HG03064 (cell line): Measurements from ENCODE around the gene SMIM35.

Experiments
- ATAC-seq: cut with Tn5 transposase; IDR thresholded peaks from one replicate; pipeline ENCODE4 v1.9.1; 2021; ENCODE audit warnings: low read depth; ENCODE audit not compliant: unreplicated experiment

SMIM35 gene

DNA sequence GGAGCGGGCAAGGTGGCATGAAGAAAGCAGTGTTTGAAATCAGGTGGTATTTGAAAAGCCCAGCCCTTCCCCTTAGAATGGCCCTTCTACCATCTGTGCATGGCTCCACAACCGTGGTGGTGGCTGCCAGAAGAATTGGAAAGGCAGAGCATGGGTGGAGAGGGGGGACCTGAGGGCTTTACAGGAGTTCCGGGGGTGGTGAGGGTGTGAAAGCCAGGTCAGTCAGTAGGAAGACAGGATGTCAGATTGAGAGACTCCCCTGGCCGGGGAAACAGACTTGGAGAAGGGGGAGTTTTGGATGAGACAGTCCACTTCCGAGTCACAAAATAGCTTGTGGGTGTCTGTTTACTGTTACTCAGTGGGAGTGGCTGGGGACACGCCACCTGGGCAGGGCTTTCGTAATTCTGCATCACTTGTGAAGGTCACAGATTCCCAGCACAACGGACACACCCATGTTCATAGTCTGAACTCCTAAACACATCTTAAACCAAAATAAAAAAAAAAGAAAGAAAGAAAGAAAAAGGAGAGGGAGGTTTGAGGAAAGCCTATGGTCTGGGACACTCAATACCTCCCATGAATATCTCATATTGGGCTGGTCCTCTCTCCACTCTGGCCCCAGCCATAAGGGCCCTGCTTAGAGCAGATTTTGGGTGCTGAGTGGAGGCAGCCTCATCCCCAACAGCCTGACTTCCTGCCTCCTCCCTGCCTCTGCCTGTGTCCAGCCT is 24.4 kb upstream of the SMIM35 start:
- no peak for ATAC-seq

DNA sequence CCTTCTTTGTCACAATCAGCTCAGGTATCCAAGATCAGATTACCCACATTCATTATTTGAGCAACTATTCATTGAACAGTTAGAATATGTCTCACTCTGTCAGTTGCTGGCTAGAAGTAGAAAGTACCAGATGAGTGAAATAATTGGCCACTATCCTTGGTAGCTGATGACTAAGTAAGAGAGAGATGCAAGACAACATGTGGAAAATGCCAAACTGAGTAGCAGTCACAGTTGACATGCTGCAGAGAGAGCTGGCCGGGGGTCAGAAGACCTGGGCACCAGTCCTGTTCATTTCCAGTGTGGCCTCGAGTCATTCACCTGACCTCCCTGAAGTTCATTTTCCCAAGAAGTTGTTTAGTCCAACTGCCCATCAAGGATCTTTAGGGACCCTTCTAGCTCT is 22.5 kb upstream of the SMIM35 start:
- no peak for ATAC-seq

DNA sequence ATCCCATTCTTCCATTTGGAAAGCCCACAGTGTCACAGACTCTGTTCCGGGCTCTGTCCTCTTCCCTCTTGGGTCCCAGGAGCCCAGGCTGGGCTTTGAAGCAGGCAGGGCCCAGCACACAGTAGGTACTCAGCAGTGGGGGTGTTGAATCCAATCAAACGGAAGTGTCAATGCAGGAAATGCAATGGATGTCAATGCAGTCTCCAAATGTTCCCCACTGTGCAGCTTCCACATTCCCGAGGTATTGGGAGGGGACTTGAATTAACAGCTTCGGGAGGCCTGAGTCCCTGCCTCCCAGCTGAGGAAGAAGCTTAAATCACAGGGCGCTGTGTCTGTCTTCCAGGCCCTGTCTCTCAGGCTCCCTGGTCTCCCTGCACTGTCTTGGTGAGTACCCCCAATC is 21.8 kb upstream of the SMIM35 start:
- no peak for ATAC-seq

DNA sequence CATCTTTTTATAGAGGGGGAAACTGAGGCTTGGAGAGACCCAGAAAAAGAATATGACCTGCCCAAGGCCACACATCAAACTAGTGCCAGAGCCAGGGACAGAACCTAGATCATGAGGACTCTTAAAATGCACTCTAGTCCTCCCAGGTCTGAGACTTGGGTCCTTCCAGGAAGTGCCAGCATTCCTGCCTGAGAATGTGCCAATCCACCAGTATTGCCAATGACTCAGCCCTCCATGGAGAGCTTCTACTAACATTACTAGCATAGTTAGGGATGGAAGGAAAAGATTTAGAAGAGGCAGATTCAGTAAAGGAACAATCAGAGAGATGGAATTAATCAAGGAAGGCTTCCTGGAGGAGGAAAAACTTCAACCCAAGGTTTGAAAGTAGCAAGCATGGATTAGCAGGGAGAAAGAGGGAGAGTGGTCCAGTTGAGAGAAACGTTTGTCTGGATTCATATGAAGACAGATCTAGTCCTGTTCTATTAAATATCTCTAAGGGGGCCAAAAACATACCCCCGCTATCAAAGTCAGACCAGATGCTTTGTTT is 20.1 kb upstream of the SMIM35 start:
- no peak for ATAC-seq

DNA sequence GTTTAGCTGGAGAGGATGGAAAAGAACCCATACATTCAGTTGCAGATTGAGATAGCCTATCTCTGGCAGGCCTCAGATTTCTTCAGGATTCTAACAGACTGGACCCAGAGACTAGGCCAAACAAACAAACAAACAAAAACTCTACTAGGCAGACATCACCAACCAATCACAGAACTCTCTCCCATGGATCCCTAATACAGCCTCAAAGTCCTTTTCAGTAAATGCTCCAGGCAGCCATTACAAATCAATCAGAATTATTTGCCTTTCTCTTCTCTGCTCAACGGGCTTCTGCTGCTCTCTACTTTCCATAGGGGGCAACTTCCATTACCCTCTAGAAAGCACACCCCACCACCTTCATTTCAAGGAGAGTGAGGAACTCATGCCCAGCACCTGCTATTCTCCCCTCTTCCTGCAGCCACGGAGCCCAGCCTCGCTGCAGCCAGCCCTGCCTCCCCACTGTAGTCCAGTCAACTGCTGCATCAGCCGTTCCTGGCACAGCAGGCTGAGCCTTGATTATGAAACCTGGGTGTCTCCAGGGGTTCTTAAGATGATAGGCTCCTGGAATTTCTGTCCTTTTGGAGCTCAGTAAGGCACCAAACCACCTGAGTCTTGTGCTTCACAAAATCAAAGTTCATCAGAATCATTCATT is 19.0 kb upstream of the SMIM35 start:
- ATAC-seq = no peak

DNA sequence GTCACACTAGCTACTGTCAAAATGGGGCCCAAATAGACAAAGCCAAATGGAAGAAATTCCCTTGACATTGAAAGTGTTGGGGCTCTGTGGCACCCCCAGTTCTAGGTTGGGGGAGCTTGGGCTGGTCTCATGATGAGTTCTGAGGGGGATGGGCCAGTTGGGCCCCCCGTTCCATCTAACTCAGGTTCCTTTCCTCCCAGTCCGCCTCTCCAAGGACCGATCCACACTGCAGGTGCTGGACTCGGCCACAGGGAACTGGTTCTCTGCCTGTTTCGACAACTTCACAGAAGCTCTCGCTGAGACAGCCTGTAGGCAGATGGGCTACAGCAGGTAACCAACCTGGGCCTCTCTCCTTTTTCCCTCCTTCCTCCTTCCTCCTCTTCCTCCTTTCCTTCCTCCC is 17.7 kb upstream of the SMIM35 start:
- ATAC-seq = no peak

DNA sequence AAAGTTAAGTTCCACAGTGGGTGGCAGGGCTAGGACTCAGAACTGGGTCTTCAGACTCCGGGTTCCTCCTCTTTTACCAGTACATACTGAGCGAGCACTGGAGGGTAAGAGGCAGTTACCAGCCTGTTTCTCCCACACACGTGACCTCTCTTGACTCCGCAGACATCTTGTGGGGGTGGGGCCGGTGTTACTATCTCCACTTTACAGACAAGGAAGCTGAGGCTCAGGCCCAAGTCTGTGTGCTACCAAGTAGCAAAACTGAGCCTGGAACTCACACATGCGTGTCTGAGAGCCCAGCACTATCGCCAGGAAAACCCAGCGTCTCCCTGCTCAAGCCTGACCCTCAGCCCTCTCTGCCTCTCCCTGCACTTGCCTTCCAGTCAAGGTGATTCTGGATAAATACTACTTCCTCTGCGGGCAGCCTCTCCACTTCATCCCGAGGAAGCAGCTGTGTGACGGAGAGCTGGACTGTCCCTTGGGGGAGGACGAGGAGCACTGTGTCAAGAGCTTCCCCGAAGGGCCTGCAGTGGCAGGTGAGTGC is 16.0 kb upstream of the SMIM35 start:
- no peak for ATAC-seq

DNA sequence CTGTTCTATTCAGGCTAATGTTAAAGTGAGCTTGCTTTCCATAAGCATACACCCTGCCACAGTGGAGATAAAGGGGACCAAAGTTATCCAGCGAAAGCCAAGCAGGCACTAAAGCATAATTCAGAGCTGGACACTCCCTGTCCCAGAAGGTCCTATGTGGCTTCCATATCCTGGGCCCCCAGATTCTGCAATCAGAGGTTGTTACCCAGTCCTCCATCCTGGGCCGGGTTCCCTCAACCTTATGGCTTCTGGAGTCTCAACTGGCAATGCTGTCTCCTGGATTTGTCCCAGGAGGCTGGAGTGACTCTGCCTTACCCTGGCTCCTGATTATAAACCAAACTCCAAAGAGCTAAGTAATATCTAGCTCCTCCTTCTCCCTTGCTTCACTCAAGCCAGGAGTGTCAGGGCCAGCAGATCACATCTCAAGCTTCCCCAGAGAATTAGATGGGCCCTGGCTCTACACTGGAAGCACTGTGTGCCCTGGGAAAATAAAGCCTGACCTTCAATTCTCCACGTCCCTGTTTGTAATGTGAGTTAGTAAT is 14.0 kb upstream of the SMIM35 start:
- ATAC-seq = no peak

DNA sequence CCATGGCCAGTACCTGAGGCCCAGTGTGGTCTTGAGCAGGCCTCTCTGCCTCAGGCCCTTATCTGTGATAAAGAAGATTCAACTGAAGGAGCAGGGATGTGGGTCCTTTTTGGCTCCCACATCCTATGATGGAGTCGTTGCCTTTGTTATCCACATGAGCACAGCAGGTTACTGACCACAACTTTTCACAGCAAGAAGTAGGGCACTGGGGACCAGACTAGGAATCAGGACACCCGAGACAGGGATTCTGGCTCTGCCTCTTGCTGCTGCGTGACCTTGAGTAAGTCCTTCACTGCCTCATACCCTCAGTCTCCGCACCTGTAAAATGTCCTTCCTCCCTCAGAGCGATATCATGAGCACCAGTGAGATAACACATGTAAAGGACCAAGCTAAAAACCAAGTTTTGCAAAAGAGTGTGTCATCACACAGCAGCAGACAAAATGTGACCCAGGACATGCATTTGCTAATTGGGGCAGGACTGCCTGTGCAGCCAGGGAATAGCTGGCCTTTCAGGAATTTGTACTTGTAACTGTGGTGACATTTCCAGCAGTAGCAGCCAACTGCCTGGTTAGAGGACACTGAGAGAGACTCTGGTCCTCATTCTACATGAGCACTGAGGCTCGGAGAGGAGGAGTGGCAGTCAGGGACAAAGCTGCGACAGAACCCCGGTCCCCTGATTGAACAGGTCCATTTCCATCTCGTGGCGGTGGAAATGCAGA is 13.2 kb upstream of the SMIM35 start:
- no peak for ATAC-seq

DNA sequence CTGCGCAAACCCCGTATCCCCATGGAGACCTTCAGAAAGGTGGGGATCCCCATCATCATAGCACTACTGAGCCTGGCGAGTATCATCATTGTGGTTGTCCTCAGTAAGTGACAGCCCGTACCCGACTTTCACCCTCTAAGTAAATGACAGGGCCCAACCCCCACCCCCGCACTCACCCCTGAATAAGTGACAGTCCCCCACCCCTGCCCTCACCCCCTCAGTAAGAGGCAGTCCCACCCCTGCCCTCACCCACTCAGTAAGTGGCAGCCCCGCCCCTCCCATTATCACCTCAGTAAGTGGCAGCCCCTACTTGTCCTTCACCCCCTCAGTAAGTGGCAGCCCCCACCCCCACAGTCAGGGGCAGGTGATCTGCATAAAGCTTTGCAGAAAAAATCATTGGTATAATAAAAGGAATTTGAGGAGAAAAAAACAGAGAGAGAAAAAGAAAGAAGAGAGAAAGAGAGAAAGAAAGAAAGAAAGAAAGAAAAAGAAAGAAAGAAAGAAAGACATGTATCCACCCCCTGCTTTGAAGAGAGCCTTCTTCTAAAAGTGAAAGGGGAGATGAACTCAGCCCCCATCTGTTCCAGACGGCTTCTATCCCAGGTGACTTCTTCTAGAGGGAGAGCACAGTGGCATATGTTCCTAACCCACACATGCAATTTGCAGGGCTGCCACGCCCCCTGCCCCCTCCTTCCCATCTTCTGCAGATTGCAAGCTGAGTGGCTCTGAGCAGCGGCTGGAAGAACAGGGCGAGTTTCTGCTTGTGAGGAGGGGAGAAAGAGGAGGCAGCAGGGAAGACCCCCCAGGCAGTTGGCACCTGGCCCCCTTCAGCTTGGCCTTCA is 12.5 kb upstream of the SMIM35 start:
- ATAC-seq = no peak

DNA sequence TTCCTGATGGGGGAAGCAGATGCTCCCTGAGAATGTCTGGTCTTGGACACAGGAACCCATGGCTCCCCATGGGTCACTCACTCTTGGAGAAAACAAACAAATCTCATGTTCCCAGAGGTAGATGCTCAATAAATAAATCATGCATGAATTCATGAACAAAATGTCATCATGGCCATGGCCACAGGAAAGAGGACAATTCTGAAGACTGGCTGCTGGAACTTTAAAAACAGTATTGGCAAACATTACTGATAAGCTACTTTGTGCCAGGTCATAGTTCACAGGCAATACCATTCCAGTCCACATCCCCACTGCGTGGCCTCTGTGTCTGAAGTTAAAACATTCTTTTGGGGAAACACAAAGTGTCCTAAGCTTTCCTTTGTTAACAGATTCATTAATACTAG is 9.2 kb upstream of the SMIM35 start:
- no peak for ATAC-seq

DNA sequence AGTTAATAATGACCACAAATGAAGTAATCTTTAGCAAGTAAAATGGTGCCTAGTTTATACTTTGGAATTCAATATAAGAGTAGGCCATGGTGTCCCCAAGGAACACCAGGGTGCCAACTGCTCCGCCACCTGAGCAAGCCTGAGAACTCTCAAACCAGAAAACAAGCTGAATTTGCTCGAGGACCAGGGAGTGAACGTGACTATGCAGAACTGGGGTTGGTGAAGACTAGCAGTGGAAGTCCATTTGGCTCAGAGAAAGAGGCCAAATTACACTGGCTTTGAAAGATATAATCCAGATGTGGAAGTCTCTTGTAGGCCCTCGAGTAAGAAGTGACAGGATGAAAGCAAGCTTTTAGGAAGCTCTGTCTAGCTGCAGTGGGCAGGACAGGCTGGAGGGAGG is 8.7 kb upstream of the SMIM35 start:
- no peak for ATAC-seq

DNA sequence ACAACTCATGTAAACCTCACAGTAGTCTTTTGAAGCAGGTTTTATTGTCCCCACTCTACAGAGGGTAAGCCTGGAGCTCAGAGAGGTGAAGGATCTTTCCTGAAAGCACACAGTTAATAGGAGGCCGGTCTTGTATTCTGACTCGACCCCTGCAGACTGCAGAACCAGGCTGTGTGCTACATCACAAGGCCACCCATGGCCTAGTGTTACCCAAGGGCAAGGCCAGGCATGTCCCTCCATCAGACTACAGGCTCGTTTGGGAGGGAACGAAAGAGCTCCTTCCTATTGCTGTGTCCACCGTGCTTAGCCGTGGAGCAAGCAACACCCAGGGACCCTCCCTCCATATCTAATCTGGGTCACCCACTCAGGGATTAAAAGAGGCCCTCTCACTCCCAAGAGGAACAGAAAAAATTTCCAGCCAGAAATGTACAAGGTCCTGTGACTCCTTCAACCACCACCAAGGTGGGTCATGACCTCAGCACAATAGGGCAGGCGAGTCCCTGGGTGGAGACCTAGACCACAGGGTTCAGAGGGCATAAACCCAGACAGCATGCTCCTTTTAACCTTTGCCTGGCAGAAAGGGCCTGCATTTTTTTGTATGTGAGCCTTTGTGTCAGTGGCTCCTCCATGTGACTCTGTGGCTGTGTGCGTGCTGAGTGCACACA is 6.3 kb upstream of the SMIM35 start:
- ATAC-seq = no peak

DNA sequence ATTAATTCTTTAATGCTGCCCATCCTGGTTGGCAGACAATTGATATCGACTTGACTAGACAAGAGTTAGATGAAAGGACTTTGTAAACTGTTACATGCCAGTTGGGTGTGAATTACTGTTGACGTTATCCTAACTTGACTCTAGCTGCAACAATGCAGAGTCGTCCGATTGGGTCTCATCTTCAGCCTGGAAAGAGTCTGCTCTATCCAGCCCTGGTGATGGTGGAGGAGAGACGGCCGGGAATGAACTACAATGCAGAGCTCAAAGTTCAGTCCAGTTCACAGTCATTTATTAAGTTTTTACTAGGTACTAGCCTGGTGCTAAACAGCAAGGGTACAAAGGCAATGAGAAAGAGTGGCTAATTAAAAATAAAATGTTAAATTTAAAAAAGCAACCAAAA is 4.9 kb upstream of the SMIM35 start:
- ATAC-seq = no peak

DNA sequence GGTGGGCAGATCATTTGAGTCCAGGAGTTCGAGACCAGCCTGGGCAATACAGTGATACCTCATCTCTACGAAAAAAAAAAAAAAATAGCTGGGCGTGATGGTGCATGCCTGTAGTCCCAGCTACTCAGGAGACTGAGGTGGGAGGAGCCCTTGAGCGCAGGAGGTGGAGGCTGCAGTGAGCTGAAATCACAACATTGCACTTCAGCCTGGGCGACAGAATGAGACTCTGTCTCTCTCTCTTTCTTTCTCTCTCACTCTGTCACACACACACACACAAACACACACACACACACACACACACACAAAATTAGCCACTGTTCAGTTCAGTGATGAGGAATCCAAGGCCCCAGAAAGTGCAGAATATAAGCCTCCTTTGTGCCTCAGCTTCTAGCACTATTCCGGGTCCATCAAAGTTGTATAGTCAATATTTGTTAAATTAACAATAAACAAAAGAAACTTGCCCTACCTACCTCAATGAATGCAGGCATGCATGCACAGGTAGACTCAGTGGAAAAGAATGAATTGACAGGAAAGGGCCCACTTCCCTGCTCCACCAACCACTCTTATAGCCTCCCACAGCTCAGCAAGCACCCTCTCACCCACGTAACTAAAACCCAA is 3.9 kb upstream of the SMIM35 start:
- no peak for ATAC-seq

DNA sequence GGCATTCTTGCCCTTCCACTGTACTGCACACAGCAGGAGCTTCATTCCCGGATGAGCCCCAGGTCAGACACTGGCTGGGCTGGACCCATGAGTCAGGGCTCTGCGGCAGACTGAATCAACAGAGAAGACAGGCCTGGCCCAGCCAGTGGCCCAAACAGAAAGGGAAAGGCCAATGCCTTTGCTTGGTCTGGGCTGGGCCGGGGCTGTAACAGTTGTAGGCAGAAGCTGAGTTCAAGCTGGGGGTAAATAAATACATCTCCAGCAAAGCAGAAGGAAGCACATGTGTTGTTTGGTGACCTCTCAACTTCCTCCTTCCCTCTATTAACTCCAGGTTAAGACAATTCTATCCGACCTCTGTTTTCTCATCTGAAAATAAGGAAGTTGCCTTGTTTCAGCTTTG is 1.8 kb upstream of the SMIM35 start:
- no peak for ATAC-seq

DNA sequence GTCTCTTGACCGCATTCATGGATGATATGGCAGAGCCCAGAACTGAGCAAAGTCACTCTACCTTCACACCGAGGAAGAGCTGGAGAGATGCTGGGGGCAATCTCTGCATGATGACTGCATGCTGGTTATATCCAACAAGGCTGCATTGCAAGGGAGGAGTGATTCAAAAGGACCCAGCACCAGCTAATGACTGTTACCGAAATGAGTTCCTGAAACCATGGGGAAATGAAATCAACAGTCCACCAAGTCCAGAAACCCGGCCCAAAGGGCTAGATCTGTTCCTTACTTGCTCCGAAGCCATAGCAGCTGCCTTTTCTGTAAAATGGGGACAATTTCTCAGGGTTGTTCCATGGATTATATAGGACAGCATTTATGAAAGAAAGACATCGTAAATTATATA is 1.2 kb upstream of the SMIM35 start:
- no peak for ATAC-seq

DNA sequence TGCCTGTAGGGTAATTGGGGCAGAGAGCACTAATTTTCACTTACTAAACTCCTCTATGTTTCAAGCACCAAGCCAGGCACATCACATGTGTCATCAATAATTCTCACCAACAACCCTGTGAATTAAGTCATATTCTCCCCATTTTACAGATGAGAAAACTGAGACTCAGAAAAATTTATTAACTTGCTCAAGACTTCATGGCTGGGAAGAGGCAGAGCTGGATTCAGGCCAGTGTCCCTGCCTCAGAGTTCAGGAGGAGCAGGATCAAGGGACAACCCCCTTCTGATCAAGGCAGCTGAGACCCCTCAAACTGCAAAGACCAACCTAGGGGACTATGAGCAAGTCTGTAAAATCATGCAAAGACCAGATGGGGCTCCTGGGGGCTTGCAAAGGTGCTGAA is 2.1 kb downstream of the SMIM35 start:
- no peak for ATAC-seq

DNA sequence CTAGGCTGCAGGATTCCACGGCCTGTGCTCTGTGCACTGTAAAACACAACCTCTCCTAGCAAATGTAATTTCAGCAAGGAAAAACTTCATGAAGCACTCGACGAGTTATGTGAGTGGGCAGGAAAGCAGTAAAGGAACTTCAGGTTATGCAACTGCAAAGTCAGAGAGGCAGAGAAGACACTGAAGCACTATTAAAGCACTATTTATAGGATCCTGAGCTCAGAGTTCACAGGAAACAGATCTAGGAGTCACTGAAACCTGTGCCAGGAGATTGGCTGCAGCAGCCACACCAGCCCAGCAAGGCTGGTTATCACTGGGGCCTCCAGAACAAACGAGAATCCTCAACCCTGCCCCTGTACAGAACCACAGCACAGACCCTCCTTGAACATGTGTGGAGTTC is 2.5 kb downstream of the SMIM35 start:
- ATAC-seq = no peak
